GM19452 (cell line): ENCODE measurements around the gene RABL6.
"Not testable (repeated sequence)": the region's sequence is repeated elsewhere in the genome, so short reads cannot be mapped to it uniquely, and the experiment has no call there.

Experiments
- ATAC-seq: cut with Tn5 transposase; IDR thresholded peaks from one replicate; pipeline ENCODE4 v1.9.1; 2021; ENCODE audit not compliant: unreplicated experiment

RABL6 gene

DNA sequence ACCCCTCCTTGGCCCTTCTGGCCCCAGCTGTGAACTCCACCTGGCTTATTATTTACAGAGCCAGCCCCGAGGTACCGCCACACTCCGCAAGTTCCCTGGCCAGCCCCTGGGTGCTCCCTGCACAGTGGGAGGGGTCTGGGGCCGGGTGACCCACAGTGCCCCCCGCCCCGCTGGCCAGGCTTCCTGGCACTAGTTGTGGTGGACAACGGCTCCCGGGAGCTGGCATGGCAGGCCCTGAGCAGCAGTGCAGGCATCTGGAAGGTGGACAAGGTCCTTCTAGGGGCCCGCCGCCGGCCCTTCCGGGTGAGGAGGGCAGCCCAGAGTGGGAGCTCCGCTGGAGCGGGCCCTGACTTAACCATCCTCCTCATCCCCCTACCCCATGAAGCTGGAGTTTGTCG lies 48.3 kb downstream of the RABL6 start:
- ATAC-seq: no peak

DNA sequence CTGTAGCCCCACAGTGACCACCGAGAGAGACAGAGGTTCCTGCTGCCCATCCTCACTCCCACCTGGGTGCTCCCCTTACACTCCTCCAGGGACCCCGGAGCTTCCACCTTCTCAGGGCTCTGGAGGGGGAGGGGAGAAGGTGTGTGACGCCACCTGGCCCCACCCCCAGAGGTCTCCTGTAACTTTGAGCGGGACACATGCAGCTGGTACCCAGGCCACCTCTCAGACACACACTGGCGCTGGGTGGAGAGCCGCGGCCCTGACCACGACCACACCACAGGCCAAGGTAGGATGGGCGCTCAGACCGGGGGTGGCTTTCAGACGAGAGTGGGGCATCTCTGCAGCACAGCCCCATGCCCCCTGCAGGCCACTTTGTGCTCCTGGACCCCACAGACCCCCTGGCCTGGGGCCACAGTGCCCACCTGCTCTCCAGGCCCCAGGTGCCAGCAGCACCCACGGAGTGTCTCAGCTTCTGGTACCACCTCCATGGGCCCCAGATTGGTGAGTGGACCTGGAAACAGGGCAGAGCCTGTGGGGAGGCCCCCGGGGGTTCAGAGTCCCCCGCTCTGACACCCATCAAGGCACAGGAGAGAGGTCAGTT lies 48.9 kb downstream of the RABL6 start:
- no peak for ATAC-seq

DNA sequence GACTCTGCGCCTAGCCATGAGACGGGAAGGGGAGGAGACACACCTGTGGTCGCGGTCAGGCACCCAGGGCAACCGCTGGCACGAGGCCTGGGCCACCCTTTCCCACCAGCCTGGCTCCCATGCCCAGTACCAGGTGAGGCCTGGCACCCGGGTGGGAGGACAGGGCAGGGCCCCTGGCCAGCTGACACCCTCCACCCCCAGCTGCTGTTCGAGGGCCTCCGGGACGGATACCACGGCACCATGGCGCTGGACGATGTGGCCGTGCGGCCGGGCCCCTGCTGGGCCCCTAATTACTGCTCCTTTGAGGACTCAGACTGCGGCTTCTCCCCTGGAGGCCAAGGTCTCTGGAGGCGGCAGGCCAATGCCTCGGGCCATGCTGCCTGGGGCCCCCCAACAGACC lies 49.4 kb downstream of the RABL6 start:
- ATAC-seq: no peak

GRCh38 chr9:136857581-136858412 lies 50.0 kb downstream of the RABL6 start:
- no peak for ATAC-seq

DNA sequence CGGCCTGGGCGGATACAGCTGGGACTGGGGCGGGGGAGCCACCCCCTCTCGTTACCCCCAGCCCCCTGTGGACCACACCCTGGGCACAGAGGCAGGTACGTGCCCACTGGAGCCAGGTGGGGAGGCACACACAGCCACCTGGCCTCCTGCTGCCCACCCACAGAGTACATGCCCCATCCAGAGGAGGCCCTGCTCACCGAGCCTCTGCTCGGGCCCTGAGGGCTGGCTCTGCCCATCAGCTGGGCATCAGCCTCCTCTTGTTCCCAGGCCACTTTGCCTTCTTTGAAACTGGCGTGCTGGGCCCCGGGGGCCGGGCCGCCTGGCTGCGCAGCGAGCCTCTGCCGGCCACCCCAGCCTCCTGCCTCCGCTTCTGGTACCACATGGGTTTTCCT lies 50.7 kb downstream of the RABL6 start:
- ATAC-seq: no peak

DNA sequence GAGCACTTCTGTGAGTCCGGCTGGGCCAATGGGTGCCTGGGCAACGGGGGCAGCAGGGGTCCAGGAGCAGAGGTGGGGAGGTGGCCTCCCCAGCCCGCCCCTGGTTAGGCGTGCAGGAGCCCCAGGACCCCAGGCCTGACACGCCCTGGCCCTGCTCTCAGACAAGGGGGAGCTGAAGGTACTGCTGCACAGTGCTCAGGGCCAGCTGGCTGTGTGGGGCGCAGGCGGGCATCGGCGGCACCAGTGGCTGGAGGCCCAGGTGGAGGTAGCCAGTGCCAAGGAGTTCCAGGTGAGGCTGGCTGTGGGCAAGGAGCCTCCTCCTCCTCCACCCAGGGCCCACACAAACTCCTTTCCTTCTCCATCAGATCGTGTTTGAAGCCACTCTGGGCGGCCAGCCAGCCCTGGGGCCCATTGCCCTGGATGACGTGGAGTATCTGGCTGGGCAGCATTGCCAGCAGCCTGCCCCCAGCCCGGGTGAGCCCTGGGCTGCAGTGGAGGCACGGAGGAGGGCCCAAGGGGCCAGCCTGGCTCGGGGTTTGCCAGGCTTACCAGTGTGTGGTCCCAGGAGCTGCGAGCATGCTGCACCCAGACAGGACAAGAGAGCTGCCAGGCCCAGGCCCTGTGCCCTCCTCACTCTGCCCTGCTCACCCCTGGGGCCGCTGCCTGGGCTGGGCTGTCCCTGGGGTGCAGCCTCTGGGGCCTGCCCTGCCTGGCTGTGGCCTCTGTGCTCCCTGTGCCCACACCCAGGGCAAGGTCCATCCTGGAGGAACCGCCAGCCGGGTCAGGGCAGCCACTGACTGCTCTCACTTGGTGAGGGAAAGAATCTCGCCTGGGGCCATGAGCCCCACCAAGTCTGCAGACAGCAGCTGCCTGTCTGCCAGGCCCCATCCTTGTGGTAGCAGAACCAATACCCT lies 51.4 kb downstream of the RABL6 start:
- ATAC-seq: no peak

- no peak for ATAC-seq
These were observed 52.8 kb downstream of the RABL6 start for GRCh38 chr9:136860529-136860928.

GRCh38 chr9:136860933-136861873 lies 53.5 kb downstream of the RABL6 start:
- no peak for ATAC-seq

DNA sequence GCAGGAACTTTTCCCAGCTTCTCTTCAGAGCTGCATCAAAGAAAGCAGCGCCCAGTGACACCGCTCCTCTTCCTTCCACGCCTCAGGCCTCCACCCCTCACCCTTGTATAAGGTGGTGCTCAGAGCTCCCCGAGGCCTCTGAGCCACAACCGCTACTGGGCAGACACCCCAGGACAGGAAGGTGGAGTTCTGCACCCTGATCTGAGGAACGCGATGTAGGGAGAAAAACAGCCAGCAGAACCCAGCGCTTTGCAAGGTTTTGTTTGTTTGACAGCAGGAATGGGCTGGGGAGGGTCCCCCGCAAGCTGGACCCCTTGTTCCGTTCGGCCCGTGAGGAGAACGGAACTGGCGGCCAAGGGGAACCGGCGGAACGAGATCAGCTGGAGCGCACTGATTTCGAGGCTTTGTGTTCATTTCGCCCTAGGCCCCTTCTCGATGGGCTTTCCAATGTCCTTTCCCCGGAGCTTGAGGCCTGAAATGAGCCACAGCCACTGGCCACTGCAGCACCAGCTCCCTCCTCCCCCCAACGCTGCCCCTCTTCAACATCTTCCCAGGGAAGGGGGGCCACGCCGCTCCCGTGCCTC lies 54.2 kb downstream of the RABL6 start:
- no peak for ATAC-seq

DNA sequence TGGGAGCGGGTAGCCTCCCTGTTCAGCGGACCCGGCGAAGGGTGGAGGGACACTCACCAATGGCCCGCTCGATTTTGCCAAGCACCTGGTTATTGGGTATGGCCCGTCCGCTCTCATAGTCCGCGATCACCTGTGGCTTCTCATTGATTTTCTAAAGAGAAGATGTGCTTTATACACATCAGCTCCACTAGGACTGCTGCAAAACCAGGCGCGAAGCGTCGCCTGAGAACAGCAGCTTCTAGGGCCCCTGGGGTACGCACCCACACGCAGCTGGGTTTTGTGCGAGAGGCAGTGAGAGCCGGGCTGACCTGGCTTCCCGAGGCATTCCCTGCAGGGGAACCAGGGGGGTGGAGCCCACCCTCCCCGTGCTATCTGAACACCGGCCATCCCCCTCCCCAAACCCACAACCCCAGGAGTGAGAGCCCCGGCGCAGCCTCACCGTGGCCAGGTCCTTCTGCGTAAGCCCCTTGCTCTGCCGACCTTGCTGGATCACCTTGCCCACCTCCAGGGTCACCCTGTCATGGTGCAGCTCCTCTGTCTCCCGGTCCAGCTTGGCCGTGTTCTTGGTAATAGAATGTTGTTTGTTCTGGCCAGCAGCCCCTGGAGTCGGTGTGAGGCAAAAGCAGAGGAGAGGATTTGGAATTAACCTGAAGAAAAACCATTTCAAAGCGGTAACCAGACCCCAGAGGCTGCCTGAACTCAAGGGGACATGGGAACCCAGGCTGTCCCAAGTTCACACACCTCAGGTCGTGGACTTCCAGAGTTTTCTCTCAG lies 55.3 kb downstream of the RABL6 start:
- ATAC-seq: no peak

DNA sequence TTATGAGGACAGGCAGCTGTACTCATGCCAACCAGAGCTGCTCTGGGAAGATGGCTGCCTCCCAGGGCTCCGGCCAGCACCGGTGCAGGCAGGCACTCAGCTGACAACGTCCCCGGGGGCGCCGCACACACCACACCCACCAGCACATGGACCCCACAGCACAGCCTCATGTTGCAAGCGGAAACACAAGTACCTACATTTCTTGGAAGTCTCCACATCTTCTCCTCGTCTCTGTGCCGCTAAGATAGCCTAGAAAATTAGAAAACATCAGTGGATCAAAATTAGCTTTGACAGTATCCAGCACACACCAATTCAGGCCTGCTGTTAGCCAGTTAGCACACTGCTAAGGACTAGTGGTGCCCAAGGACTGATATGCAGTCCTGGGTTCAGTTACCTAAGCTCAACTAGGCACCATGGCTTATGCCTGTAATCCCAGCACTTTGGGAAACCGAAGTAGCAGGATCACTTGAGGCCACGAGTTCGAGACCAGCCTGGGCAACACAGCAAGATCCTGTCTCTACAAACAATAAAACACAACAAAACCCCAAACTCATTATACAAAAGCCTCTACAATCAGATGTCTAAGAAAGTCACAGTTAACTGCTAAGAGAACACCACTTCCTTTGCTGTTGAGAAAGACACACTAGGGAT lies 56.0 kb downstream of the RABL6 start:
- ATAC-seq: no peak

DNA sequence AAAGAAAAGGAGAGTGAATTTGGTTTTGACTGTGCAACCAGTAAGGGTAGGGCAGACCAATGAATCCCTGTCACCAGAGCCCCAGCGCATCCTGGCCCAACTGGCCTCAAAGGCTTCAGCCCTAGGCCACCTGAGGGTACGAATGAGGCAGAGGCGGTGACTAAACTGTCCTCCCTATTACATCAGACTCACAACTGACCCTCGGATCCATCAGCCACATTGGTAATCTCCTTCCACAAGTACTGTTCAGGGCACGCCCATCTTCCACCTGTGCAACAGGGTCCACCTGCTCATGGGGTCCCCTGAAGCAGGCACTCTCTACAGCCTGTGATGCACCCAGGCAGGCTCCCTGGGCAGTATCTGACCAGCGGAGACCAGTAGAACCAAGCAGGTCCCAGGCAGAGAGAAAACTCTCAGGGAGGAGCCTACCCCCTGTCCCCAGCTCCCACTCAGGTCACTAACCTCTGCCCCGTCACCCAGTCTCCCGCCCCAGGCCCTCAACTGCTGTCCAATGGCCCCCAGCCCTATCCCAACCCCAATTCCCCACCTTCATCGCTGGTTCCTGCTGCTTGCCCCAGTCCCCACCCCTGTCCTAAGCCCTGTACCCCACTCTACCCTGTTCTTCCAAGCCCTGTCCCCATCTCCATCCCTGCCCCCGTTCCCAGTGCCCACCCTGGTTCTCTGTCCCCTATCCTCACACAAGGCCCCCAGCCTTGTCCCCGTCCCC lies 57.5 kb downstream of the RABL6 start:
- ATAC-seq: no peak

GRCh38 chr9:136865768-136866103 lies 58.0 kb downstream of the RABL6 start:
- ATAC-seq: no peak

GRCh38 chr9:136866898-136867421 lies 59.2 kb downstream of the RABL6 start:
- not testable (repeated sequence) for ATAC-seq

- ATAC-seq: no peak
These were observed 59.7 kb downstream of the RABL6 start for GRCh38 chr9:136867480-136867879.

DNA sequence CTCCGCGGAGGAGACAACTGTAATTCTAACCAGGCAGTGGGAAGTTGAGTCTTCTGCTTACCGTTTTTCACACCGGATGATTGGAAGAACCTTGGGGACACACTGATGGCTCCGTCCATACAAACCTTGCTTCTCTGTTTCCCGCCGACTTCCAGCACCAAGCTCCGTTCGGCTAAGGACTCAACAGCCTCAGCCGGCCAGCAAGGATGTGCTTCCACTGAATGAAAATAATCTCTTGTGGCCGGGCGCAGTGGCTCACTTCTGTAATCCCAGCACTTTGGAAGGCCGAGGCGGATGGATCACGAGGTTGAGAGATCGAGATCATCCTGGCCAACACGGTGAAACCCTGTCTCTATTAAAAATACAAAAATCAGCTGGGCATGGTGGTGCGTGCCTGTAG lies 60.2 kb downstream of the RABL6 start:
- ATAC-seq: no peak

- ATAC-seq: no peak
These were observed 60.9 kb downstream of the RABL6 start for GRCh38 chr9:136868644-136869043.

GRCh38 chr9:136869611-136870010 lies 61.9 kb downstream of the RABL6 start:
- ATAC-seq: not testable (repeated sequence)
